Middle frontal gyrus (tissue), 1 donor: ENCODE results near the gene ATP8A2.

ENCODE experiments used
- DNase-seq: peaks from one replicate; pipeline ENCODE4 v3.0.0-alpha.2; 2015; ENCODE audit warnings: low spot score; ENCODE audit errors: extremely low spot score

The ATP8A2 gene

GRCh38 chr13:25619897-25620296, 248.1 kb downstream of the ATP8A2 start:
- DNase-seq = no peak

GRCh38 chr13:25625414-25625813, 253.6 kb downstream of the ATP8A2 start:
- DNase-seq = no peak

- no peak for DNase-seq
These were observed 258.6 kb downstream of the ATP8A2 start for GRCh38 chr13:25630329-25630900.

- DNase-seq = no peak
These were observed 260.6 kb downstream of the ATP8A2 start for GRCh38 chr13:25632166-25632888.

- DNase-seq = no peak
These were observed 261.3 kb downstream of the ATP8A2 start for GRCh38 chr13:25633093-25633492.

- DNase-seq = no peak
These were observed 273.9 kb downstream of the ATP8A2 start for GRCh38 chr13:25645681-25646080.

GRCh38 chr13:25649001-25649633, 277.3 kb downstream of the ATP8A2 start:
- DNase-seq = no peak

GRCh38 chr13:25652764-25653163, 281.0 kb downstream of the ATP8A2 start:
- no peak for DNase-seq

- no peak for DNase-seq
These were observed 282.5 kb downstream of the ATP8A2 start for GRCh38 chr13:25654322-25654721.

- no peak for DNase-seq
These were observed 285.4 kb downstream of the ATP8A2 start for GRCh38 chr13:25657157-25657556.

- no peak for DNase-seq
These were observed 287.5 kb downstream of the ATP8A2 start for GRCh38 chr13:25659091-25659795.

GRCh38 chr13:25660996-25661395, 289.2 kb downstream of the ATP8A2 start:
- no peak for DNase-seq

- DNase-seq = no peak
These were observed 290.7 kb downstream of the ATP8A2 start for GRCh38 chr13:25662516-25662915.

GRCh38 chr13:25668345-25668744, 296.6 kb downstream of the ATP8A2 start:
- no peak for DNase-seq

- DNase-seq = no peak
These were observed 301.9 kb downstream of the ATP8A2 start for GRCh38 chr13:25673711-25674110.

- DNase-seq = no peak
These were observed 302.6 kb downstream of the ATP8A2 start for GRCh38 chr13:25674371-25674770.

GRCh38 chr13:25675060-25675459, 303.3 kb downstream of the ATP8A2 start:
- no peak for DNase-seq

- no peak for DNase-seq
These were observed 306.2 kb downstream of the ATP8A2 start for GRCh38 chr13:25677956-25678355.

- DNase-seq = no peak
These were observed 306.6 kb downstream of the ATP8A2 start for GRCh38 chr13:25678398-25678797.

- no peak for DNase-seq
These were observed 307.4 kb downstream of the ATP8A2 start for GRCh38 chr13:25679159-25679558.

GRCh38 chr13:25679936-25680335, 308.2 kb downstream of the ATP8A2 start:
- DNase-seq = no peak

- no peak for DNase-seq
These were observed 310.5 kb downstream of the ATP8A2 start for GRCh38 chr13:25682276-25682675.
